ENCODE measurements around the gene PRH1. TPM values are rescaled to one million over a fixed set of nuclear protein-coding genes. Genes with fewer than 3 reads are reported as not detected.

The PRH1 gene
- 2.7 and 4.9 TPM in 2 replicates for total RNA-seq

GRCh38 chr12:10884086-10884725 is at the start of gene PRH1:
Gene PRH1, minus strand, starts transcription at chr12:10884255. Its CDS starts 38 bp downstream, at chr12:10884217.

GRCh38 chr12:10928746-10929286 is 44.8 kb upstream of the PRH1 start, which contains the start of gene PRH2:
Gene PRH2, plus strand, starts transcription at chr12:10929236. Its CDS starts 38 bp downstream, at chr12:10929274.

GRCh38 chr12:10909462-10909861 is 25.4 kb upstream of the PRH1 start, which contains the start of gene TAS2R13:
Gene TAS2R13, minus strand, starts transcription at chr12:10909562. Its CDS starts 264 bp downstream, at chr12:10909298.

GRCh38 chr12:10849425-10849878 is 34.6 kb downstream of the PRH1 start, which contains the start of gene PRR4:
Gene PRR4, minus strand, starts transcription at chr12:10849475. Its CDS starts 38 bp downstream, at chr12:10849437.

Other genes with a start within 250 kb of the PRH1 start
- 2.3 TPM in 1 of 2 replicates, not detected in the other for gene STYK1, start 210.2 kb downstream of the PRH1 start, total RNA-seq
- 170 and 176 TPM in 2 replicates for gene YBX3, start 160.9 kb downstream of the PRH1 start, total RNA-seq
- not detected in 2 replicates for gene TAS2R7, start 81.6 kb downstream of the PRH1 start, total RNA-seq
- gene TAS2R8, start 77.0 kb downstream of the PRH1 start, total RNA-seq = 0.08 TPM in 1 of 2 replicates, not detected in the other
- gene TAS2R9, start 74.1 kb downstream of the PRH1 start, total RNA-seq = not detected in 2 replicates
- 0.40 TPM in 1 of 2 replicates, not detected in the other for gene TAS2R10, start 57.9 kb downstream of the PRH1 start, total RNA-seq
- gene PRR4, start 34.8 kb downstream of the PRH1 start, total RNA-seq = 0.64 and 1.3 TPM in 2 replicates
- under 0.01 and 2.8 TPM in 2 replicates for gene TAS2R13, start 25.3 kb upstream of the PRH1 start, total RNA-seq
- 0.13 and 0.48 TPM in 2 replicates for gene PRH2, start 45.0 kb upstream of the PRH1 start, total RNA-seq
- gene TAS2R14, start 55.0 kb upstream of the PRH1 start, total RNA-seq = 0.56 and 1.9 TPM in 2 replicates
- gene TAS2R50, start 102.7 kb upstream of the PRH1 start, total RNA-seq = 0.13 and 0.16 TPM in 2 replicates
- 0.64 and 0.65 TPM in 2 replicates for gene TAS2R20, start 114.0 kb upstream of the PRH1 start, total RNA-seq
- 0.40 TPM in 1 of 2 replicates, not detected in the other for gene TAS2R19, start 138.4 kb upstream of the PRH1 start, total RNA-seq
- gene TAS2R31, start 147.2 kb upstream of the PRH1 start, total RNA-seq = 0.39 and 6.8 TPM in 2 replicates
- 2.8 TPM in 1 of 2 replicates, not detected in the other for gene TAS2R46, start 178.0 kb upstream of the PRH1 start, total RNA-seq
- 0.13 TPM in 1 of 2 replicates, not detected in the other for gene TAS2R43, start 208.1 kb upstream of the PRH1 start, total RNA-seq